SW 1271 (cell line): ENCODE results near the gene LIN37.
"Not testable (repeated sequence)": the region's sequence is repeated elsewhere in the genome, so short reads cannot be mapped to it uniquely, and the experiment has no call there.

Source experiments
- DNase-seq, 2 experiments: peaks; one replicate each; lab custom pipeline; 2025; lab: John Stamatoyannopoulos, UW

LIN37 gene

DNA sequence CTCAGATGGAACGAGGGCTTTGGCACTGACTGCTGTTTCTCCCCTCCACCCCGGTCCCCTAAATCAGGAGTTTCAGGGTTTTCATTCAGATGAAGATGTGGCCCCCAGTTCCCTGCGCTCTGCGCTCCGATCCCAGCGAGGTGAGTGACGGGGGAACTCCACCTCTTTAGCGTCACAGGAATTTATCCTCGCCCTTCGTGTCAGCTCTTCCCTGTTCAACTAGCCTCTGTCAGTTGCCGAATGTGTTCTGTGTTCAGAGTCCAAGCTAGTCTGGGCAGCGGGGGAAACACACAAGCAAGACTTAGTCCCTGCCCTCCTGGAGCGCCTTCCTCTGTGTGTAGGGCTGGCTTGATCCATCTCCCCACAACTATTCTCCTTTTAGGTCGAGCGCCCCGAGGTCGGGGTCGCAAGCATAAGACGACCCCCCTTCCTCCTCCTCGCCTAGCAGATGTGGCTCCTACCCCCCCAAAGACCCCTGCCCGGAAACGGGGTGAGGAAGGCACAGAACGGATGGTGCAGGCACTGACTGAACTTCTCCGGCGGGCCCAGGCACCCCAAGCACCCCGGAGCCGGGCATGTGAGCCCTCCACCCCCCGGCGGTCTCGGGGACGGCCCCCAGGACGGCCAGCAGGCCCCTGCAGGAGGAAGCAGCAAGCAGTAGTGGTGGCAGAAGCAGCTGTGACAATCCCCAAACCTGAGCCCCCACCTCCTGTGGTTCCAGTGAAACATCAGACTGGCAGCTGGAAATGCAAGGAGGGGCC, 28.8 kb upstream of the LIN37 start:
- DNase-seq, result no peak

- DNase-seq, result no peak
These were observed 28.2 kb upstream of the LIN37 start for GRCh38 chr19:35720163-35720524.

DNA sequence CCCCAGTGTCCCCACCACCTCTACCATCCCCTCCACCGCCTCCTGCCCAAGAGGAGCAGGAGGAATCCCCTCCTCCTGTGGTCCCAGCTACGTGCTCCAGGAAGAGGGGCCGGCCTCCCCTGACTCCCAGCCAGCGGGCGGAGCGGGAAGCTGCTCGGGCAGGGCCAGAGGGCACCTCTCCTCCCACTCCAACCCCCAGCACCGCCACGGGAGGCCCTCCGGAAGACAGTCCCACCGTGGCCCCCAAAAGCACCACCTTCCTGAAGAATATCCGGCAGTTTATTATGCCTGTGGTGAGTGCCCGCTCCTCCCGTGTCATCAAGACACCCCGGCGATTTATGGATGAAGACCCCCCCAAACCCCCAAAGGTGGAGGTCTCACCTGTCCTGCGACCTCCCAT, 27.7 kb upstream of the LIN37 start:
- no peak for DNase-seq

GRCh38 chr19:35721374-35721773, 27.0 kb upstream of the LIN37 start:
- DNase-seq, result no peak

- no peak for DNase-seq
These were observed 25.9 kb upstream of the LIN37 start for GRCh38 chr19:35722461-35722860.

GRCh38 chr19:35722897-35723296, 25.5 kb upstream of the LIN37 start:
- DNase-seq, result no peak

DNA sequence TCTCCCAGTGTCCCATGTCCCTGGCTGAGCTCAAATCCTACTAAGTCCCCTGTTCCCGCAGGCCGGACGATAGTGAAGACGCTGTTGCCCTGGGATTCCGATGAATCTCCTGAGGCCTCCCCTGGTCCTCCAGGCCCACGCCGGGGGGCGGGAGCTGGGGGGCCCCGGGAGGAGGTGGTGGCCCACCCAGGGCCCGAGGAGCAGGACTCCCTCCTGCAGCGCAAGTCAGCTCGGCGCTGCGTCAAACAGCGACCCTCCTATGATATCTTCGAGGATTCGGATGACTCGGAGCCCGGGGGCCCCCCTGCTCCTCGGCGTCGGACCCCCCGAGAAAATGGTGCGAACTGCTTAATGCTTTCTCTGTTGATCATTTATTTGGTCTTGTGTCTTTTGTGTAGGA, 24.7 kb upstream of the LIN37 start:
- DNase-seq, result no peak

DNA sequence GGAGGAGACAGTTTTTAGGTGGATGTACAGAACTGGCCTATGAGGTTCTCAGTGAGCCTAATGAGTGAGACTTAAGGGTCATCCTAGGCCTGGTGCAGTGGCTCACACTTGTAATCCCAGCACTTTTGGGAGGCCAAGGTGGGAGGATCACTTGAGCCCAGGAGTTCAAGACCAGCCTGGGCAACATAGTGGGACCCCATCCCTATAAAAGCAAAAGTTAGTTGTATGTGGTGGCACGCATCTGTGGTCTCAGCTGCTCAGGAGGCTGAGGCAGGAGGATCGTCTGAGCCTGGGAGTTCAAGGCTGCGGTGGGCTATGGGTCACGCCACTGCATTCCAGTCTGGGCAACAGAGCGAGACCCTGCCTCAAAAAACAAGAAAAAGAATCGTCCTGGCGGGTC, 24.2 kb upstream of the LIN37 start:
- not testable (repeated sequence) for DNase-seq

GRCh38 chr19:35724560-35724959, 23.8 kb upstream of the LIN37 start:
- DNase-seq, result no peak

DNA sequence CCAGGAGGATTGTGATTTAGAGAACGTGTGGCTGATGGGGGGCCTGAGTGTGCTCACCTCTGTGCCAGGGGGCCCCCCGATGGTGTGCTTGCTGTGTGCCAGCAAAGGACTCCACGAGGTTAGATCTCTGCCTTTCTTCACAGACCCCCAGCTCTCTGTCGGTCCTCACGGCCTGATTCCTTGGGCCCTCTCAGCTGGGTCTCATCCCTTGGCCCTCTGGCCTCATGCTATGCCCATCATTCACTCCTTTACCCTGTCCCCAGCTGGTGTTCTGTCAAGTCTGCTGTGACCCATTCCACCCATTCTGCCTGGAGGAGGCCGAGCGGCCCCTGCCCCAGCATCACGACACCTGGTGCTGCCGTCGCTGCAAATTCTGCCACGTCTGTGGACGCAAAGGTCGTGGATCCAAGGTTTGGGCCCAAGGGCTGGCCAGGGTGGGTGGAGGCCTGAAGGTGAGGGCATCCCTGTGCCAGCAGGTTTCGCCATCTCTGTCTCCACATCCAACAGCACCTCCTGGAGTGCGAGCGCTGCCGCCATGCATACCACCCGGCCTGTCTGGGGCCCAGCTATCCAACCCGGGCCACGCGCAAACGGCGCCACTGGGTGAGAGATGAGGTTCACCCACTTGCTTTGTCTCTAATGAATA, 23.0 kb upstream of the LIN37 start:
- DNase-seq, result no peak

- no peak for DNase-seq
These were observed 21.1 kb upstream of the LIN37 start for GRCh38 chr19:35727053-35727955.

GRCh38 chr19:35727956-35728706, 20.2 kb upstream of the LIN37 start:
- no peak for DNase-seq

- DNase-seq, result no peak
These were observed 19.4 kb upstream of the LIN37 start for GRCh38 chr19:35729021-35729420.

- no peak for DNase-seq
These were observed 18.6 kb upstream of the LIN37 start for GRCh38 chr19:35729763-35730162.

DNA sequence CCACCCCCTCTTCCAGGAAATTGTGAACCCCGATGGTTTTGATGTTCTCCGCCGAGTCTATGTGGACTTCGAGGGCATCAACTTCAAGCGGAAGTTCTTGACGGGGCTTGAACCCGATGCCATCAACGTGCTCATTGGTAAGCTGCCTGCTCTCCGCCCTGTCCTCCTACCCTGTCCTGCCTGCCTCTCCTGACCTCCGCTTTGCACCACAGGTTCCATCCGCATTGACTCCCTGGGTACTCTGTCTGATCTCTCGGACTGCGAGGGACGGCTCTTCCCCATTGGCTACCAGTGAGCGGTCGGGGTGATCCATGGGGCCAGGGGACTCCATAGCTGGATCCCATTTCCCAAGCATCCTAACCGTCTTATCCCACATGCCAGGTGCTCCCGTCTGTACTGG, 18.1 kb upstream of the LIN37 start:
- no peak for DNase-seq

- no peak for DNase-seq
These were observed 17.0 kb upstream of the LIN37 start for GRCh38 chr19:35731353-35731752.

- no peak for DNase-seq
These were observed 16.5 kb upstream of the LIN37 start for GRCh38 chr19:35731779-35732405.

GRCh38 chr19:35732540-35733179, 15.7 kb upstream of the LIN37 start:
- DNase-seq, result no peak

- DNase-seq, result no peak
These were observed 14.9 kb upstream of the LIN37 start for GRCh38 chr19:35733180-35734125.

DNA sequence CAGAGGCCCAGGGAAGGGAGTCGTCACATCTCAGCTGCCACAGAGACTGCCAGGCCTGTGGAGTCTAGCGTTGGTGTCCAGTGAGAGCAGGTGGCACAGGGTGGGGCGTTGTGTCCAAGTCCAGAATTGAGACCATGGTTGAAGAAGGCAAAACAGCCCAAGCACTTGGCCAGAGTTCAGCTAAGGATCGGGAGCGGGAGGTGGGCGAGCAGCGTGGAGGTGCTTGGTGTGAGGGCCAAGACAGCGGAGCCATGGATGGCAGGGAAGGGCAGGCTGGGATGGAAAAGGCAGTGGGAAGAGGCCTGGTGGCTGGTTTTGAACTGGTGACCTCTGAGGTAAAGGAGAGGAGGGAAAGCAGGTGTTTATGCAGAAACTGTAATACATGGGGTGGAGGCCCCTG, 14.1 kb upstream of the LIN37 start:
- DNase-seq, result no peak
